Endometrial microvascular endothelial cells (primary cell): ENCODE results near the gene HPN. TPM values are rescaled to one million over a fixed set of nuclear protein-coding genes. Genes with fewer than 3 reads are reported as not detected.
"Not testable (repeated sequence)": the region's sequence is repeated elsewhere in the genome, so short reads cannot be mapped to it uniquely, and the experiment has no call there.

ENCODE experiments used
- in situ Hi-C: cut with HindIII; loops from 2 replicates; pipeline ENCODE4 v1.10.0; 2017; ENCODE audit warnings: low sequenced_read_pairs, low pct_unique_long_range_greater_than_20kb; ENCODE audit errors: inconsistent ontology term
- total RNA-seq: library from RNA; depleted of rRNA; stranded (reverse); fragments of >200 nt; gene quantifications from one replicate; pipeline ENCODE4 v1.2.3, GENCODE V29; 2015; ENCODE audit errors: inconsistent ontology term

Gene HPN
- total RNA-seq, 1 donor from 2014 or later, result not detected

DNA sequence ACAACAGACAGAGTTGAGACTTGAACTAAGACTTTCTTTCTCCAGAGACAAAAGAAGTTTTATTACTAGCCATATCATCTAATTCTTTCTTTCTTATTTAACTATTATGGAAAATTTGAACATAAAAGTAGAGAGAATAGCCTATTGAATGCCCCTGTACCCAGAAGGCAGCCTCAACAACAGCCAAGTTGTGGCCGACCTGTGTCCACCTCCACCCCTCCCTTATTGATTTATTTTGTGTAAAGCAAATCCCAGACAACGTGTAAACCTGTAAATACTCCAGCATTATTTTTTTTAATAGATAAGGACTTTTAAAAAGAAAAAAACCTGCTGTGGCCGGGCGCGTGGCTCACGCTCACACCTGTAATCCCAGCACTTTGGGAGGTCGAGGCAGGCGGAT lies 48.0 kb downstream of the HPN start:
- in situ Hi-C loops, result no loop called here

DNA sequence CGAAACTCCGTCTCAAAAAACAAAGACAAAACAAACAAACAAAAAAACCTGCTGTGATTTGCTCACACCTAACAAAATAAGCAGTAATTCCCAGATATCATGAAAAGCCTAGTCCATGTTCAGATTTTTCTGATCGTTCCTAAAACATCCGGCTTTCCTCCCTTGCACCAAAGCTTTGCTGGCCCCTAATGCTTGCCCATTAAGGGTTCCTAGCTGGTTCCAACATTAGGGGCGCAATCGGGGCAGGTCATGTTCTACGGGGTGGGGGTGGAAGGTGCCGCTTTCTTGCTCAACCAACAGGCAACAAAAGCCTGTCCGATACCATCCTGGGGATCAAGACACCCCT lies 48.6 kb downstream of the HPN start:
- in situ Hi-C loops, result no loop called here

DNA sequence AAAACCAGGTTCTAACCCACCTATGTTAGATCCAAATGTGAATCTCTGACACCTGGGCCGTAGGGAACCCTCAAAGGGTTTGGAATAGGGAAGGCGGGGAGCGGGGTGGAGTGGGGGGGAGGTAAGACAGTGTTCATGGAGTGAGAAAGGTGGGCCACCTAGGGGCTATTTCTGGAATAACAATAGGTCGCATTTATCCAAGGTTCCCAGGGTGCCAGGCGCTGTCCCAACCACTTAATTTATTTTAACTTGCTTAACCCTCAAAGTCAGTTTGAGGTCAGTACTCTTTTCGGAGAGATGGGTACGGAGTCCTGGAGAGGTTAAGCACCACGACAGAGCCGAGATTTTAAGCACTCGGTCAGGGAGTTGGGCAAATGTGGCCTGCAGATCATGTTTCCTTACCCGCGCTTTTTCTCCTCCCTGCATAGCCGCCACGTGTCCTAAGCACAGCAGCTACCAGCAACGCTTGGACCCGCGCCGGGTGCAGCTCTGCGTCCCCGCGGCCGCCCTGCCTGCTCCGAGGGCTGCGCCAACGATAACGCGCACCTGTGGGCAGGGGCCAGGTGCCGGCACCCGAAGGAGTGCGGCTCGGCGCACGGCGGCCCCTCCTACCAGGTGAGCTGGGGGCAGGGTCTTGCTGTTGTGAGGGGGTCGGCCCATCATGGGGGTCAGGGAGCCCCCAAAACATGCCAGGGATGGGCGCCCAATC lies 49.1 kb downstream of the HPN start:
- in situ Hi-C loops, result no loop called here

DNA sequence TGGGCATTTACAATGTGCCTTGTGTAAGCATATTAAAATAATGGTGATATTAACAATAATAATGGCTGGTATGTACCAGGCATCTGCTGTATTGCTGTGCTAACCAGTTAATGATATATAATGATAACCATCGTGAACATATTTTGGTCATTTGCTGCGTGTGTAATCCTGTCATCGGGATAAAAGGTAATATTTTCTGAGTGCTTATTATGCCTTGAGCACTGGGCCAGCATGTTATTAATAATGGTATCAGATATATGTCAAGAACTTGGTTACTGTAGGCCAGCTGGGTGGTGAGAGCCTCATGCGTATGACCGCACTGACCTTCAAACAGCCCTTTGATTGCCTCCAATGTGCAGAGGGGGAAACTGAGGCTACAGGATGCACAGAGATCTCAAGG lies 51.9 kb downstream of the HPN start:
- in situ Hi-C loops, result no loop called here

DNA sequence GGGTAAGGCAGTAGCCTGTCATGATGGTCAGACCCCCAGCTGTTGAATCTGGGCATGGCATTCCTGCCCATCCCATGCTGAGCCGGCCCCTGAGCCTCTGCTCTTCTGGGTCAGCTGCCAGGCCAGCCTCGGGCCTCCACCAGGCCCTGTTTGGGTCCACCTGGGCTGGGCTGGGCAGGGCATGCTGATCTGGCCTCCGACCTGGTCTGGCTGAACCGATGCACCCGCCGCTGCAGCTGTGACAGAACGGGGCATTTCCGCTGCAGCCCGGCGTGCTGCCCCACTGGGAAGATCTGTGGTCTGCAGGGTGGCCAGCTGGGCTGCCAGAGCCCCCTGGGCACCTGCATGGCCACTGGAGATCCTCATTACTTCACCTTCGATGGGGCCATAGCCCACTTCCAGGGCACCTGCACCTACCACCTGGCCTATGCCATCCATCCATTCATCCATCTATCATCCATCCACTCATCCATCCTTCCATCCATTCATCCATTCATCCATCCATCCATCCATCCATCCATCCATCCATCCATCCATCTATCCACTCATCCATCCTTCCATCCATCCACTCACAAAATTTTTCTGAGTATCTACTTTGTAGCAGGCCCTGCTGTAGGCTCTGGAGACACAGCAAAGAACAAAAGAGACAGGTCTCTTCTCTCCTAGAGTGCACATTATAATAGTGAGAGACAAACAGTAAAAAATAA lies 52.6 kb downstream of the HPN start:
- in situ Hi-C loops, result no loop called here

DNA sequence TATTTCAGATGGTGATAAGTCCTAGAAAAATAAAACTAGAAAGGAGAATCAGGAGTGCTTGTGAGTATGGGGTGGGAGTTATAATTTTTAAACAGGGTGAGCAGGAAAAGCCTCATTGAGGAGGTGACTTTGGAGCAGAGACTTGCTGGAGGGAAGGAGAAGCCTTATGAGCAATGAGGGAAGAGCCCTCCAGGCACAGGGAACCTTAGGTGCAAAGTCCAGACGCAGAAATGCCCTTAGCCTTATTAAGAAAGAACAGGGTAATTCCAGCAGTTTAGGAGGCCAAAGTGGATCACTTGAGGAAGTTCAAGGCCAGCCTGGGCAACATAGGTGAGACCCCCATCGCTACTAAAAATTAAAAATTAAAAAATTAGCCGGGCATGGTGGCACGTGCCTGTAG lies 53.1 kb downstream of the HPN start:
- in situ Hi-C loops, result no loop called here

DNA sequence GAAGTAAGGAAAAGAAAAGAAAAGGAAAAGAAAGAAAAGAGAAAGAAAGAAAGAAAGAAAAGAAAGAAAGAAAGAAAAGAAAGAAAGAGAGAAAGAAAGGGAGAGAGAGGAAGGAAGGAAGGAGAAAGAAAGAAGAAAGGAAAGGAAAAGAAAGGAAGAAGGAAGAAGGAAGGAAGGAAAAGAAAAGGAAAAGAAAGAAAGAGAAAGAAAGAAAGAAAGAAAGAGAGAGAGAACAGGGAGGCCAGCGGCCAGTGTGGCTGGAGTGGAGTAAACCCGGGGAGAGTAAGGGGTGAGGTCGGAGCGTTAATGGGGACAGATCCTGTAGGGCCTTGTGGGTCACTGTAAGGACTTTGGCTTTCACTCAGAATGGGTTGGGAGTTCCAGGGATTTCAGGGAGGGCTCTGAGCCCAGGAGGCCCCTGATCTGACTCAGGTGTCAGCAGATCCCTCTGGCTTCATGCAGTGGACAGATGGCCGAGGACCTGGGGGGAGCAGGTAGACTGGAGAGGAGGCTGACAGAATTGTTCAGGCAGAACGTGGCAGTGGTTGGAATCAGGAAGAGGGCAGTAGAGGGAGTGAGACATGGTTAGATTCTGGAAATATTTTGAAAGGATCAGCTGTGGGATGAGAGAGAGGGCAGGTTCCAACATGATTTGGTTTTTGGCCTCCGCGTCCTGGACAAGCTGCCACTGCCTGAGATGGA lies 54.3 kb downstream of the HPN start:
- in situ Hi-C loops, result no loop called here

DNA sequence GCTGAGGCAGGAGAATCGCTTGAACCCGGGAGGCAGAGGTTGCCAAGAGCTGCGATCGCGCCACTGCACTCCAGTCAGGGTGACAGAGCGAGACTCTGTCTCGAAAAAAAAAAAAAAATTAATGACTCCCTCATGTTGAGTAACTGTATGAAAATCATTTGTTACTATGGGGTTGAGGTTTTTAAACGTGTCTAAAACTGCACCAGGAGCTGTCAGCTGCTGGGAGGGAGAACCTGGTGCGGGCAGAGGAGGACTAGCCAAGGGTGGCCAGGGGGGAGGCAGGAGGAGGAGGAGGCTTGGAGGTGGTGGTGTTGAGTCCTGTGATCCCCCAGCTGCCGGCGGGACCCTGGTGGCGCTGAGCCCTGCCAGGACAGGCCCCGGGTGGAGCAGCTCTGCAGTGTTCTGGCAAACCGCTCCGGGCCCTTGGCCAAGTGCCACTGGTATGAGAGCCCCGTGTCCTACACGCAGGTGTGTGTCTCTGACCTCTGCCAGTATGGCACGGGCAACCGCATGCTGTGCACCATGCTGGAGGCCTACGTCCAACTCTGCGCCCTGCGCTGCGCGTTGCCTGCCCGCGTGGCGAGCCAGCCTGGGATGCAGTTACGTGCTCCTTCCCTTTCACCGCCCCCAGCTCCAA lies 57.0 kb downstream of the HPN start:
- in situ Hi-C loops, result no loop called here

DNA sequence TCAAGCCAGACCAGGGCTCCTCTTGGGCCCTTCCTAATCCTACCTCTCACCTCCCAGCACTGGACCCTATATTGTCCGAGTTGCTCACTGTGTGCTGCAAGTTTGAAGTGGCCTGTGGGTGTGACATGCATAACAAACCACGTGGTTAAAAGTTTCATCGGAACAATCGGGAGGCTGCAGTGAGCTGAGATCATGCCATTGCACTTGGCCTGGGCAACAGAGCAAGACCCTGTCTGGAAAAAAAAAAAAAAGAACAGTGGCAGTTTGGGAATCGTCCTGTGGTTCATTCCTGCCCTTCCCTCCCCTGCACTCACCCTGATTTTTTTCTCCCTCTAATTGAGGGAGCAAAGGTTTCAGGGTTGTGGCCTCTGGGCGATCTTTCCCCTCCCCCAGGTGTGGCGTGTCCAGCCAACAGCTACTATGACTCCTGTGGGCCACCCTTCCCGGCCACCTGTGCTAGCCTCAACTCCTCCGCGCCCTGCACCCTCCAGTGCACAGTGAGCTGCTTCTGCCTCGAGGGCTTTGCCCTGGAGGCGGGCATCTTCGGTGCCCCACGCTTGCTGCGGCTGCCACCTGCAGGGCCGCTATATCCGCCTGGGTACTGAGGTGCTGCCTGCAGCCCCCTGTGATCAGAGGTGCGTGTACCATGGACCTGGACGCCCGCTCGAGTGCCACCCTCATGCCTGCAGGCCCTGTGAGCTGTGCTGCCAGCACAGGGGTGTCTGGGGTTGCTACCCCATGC lies 57.8 kb downstream of the HPN start:
- in situ Hi-C loops, result no loop called here

DNA sequence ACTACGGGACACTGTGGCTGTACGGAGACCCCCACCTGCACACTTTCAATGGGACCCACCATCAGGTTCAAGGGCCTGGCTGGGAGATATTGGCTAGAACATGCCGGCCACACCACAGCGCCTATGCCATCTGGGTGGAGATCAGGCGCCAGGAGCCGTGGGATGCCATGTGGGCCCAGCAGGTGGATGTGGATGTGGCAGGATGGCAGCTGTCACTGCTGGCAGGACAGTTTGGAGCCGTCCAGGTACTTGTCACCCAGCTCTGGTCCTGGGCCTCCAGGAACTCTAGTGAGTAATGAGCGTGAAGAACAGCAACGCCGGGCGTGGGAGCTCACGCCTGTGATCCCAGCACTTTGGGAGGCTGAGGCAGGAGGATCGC lies 58.4 kb downstream of the HPN start:
- in situ Hi-C loops, result no loop called here

DNA sequence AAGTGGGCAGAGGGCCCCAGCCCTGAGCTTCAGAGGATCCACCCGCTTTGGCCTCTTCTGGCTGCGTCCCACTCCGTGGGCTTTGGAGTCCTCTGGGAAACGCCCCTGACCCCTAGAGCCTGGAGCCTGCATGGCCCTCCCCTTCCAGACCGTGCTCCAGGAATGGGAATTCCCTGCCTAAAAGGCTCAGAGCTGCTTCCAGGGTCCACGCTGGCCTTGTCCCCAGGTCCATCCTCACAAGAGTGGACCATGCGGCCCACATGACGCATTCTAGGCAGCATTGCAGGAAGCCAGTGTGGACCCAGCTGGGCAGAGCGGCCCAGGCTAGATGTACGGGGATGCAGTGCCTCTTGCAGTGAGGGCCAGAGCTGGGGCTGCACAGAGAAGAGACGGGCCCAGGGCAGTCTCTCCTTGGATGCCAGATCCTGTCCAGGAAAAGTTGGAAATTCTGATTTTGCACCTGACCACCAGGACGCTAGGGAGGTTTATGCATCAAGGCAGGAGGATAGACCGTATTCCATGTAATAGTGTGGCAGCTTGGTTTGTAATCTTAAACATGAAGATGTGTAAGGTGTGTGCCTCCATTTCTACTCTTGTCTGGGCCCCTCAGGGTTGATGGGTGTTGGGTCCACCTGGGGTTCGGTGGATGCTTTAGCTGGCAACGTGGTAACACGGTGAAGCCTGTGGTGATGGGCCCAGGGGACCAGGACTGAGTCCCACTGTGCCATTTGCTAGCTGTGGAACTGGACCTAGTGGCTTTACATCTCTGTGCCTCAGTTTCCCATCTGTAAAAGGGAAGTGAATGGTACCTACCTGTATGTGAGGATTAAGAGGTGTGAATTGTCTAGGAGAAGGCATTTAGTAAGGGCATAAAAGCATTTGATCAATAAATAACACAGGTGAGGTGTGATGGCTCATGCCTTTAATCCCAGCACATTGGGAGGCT lies 59.3 kb downstream of the HPN start:
- in situ Hi-C loops, result no loop called here

DNA sequence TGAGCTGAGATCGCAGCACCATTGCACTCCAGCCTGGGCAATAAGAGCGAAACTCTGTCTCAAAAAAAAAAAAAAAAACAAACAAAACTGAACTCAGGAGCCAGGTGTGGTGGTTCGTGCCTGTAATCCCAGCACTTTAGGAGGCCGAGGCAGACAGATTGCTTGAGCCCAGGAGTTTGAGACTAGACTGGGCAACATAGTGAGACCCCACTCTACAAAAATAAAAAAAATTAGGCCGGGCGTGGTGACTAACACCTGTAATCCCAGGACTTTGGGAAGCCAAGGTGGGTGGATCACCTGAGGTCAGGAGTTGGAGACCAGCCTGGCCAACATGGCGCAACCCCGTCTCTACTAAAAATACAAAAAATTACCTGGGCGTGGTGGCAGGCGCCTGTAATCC lies 60.4 kb downstream of the HPN start:
- in situ Hi-C loops, result not testable (repeated sequence)

DNA sequence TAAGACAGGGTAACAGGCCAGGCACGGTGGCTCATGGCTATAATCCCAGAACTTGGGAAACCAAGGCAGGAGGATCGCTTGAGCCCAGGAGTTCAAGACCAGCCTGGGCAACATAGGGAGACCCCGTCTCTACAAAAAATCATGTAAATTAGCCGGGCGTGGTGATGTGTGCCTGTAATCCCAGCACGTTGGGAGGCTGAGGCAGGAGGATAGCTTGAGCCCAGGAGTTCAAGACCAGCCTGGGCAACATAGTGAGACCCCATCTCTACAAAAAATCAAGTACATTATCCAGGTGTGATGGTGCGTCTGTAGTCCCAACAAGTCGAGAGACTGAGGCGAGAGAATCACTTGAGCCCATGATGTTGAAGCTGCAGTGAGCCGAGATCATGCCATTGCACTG lies 62.1 kb downstream of the HPN start:
- in situ Hi-C loops, result not testable (repeated sequence)

DNA sequence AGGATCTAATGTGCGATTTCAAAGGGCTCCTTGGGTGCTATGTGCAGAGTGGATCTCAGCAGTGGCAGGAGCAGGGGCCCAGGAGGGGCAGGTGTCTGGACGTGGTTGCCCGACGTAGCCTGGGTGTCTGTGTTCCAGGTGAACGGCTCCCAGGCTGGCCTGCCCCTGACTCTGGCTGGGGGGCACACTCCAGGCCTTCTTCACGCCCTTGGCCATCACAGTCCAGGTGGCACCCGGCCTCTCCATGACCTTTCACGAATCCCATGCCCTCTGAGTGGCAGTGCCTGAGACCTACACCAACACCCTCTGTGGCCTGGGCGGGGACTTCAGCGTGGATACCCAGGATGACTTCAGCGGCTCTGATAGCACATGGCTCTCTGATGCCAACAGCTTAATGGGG lies 62.8 kb downstream of the HPN start:
- in situ Hi-C loops, result no loop called here

DNA sequence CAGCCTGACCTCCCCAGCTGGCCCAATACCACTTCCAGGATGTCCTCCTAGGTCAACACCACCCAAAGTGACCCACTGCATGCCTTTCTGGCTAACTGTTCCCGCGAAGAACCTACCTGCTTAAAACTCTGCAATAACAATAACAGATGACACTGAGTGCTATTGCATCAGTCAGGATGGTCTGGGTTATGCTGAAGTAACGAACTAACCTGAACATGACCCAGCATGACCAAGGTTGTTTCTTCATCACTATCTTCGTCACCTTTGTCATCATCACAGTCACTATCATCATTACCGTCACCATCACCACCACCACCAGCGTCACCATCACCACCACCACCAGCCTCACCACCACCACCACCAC lies 63.5 kb downstream of the HPN start:
- in situ Hi-C loops, result no loop called here

DNA sequence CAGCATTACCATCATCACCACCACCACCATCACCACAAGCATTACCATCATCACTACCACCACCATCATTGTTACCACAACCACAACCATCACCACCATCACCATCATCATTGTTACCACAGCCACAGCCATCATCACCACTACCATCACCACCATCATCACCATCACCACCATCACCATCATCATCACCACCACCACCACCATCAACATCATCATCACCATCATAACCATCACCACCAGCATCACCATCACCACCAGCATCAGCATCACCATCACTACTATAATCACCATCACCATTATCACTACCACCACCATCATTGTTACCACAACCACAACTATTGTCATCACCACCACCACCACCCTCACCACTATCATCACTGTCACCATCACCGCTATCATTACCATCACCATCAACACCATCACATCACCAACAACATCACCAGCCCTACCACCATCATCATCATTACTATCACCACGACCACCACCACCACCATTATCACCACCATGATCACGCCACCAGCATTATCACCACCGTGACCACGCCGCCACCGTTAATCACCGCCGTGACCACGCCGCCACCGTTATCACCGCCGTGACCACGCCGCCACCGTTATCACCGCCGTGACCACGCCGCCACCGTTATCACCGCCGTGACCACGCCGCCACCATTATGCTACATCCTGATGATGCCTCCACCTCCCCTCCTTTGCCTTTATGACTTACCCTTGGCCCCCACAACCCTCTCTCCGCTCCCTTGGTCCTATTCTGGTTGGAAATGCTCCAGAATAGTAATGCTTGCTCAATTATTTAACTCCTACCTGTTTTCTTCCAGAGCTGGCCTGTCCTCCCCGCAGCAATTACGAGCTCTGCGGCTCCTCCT lies 64.1 kb downstream of the HPN start:
- in situ Hi-C loops, result no loop called here

DNA sequence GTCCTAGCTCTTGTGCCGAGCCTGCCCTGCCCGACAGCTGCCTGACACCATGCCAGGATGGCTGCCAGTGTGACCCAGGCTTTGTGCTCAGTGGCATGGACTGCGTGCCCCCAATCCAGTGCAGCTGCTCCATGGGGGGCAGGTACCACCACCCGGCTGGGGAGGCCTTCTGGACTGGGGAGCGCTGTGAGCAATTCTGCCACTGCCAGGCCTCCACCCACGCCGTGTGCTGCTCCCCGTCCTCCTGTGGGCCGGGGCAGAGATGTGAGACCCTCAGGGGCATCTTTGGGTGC lies 64.7 kb downstream of the HPN start:
- in situ Hi-C loops, result no loop called here
